HG02840 (cell line): ENCODE measurements around the gene CHSY1.

Source experiments
- ATAC-seq: cut with Tn5 transposase; IDR thresholded peaks from one replicate; pipeline ENCODE4 v1.9.1; 2021; ENCODE audit warnings: mild to moderate bottlenecking, moderate library complexity, moderate number of reproducible peaks; ENCODE audit not compliant: unreplicated experiment, low FRiP score

The CHSY1 gene

GRCh38 chr15:101174152-101174920 lies 77.5 kb downstream of the CHSY1 start:
- ATAC-seq, result no peak

DNA sequence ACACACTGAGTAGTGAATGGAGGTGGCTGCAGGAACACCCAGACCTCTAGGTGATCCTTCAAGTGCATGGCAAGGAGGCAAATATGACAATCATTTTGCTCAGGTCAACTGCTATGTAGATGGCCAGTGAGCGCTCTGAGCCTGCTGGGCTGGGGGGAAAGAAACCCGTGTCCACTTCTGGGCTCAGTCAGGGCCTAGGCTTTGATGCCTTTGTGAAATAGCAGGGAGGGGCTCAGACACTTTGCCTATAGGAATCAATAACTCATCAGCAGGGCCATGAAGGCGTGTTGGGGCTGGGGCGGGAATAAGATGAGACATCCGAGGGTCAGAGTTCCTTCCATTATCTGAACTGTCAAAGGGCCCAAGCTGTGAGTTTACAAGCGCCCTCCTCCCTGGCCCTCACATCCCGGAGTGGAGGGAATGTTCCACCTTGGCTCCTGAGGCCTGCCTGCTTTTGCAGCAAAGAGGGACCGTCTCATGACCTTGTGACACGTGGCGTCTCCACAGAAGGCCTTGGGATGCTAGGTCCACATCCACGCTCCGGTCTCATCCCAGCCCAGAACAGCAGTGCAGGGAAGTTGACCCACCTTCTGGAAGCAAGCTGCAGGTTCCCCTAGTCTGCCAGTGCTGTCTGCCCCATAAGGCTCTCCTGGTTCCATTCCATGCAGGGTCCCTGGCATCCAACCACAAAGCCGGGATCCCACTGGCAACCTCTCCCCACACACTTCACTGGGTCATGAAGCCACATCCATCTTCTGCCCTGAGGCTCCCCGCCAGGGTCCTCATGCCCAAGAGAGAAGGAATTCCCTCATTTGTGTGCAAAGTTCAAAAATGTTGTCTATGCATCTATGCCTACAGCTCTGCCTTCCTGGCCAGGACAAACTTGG lies 78.4 kb downstream of the CHSY1 start:
- ATAC-seq, result no peak

DNA sequence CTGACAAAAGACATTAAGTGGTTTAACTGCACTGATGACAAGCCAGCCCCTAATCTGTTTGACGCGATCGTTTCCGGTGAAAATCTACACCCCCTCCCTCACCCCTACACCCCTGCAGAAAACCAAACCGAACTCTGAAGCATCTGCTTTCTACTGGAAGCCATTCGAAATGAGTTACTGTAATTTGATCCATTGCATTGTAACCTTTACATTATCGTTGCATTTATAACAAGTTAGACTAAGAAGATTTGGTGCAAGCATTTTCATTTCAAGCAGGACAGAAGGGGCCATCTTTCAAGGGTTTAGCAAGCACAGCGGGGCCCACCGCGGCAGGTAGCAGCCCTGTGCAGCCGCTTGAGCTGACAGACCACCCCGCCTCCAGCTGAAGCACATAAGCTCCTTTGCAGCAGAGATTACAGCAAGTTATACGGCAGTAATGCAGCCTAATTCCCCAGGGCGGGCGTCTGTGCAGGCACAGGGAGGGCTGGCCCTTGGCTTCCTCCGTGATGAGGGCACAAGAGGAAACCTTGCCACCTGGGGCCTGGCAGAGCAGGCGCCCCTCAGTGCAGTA lies 79.3 kb downstream of the CHSY1 start:
- ATAC-seq, result no peak

GRCh38 chr15:101171954-101172353 lies 79.9 kb downstream of the CHSY1 start:
- ATAC-seq, result no peak

GRCh38 chr15:101170568-101171350 lies 81.1 kb downstream of the CHSY1 start:
- no peak for ATAC-seq

DNA sequence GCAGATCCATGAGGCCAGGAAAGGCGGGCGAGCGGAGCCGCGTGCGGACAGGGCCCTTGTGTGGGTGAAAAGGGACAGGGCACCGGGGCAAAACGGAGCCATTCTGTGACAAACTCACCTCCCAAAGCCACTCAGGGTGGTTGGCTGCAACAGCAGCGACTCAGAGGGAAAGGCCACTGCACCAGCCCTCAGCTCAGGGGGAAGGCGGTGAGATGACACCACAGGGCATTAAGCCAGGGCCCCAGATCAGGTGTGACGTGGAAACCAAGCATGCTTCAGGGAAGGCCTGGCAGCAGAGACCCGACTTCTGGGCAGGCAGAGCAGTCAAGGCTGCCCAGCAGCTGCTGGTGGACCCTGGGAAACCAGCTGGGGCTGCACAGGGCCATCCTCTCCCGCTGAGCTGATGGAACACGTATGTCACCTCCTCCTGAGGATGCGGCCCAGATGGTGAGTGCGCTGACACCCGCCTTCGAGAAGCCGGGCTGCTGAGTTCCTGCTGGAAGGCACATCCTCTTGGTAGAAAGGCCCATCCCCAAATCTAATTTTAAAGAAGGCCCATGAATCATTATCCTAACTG lies 82.3 kb downstream of the CHSY1 start:
- no peak for ATAC-seq

GRCh38 chr15:101168898-101169494 lies 82.9 kb downstream of the CHSY1 start:
- ATAC-seq, result no peak

DNA sequence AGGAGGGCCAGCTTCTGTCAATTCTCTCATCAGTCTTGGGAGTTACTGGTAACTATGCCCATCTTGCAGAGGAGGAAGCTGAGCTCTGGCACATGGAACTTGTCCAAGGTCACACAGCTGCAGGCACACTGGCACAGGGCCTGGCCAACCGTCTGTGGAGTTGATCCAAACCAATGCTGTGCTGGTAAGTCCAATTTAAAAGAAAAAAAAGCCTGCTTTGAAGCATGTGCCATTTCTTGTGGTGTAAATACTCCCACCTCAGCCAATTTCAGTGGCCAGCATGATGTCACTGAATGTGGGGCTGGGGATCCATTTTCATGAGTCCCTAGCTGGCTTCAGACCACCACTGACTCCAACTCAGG lies 83.4 kb downstream of the CHSY1 start:
- no peak for ATAC-seq

DNA sequence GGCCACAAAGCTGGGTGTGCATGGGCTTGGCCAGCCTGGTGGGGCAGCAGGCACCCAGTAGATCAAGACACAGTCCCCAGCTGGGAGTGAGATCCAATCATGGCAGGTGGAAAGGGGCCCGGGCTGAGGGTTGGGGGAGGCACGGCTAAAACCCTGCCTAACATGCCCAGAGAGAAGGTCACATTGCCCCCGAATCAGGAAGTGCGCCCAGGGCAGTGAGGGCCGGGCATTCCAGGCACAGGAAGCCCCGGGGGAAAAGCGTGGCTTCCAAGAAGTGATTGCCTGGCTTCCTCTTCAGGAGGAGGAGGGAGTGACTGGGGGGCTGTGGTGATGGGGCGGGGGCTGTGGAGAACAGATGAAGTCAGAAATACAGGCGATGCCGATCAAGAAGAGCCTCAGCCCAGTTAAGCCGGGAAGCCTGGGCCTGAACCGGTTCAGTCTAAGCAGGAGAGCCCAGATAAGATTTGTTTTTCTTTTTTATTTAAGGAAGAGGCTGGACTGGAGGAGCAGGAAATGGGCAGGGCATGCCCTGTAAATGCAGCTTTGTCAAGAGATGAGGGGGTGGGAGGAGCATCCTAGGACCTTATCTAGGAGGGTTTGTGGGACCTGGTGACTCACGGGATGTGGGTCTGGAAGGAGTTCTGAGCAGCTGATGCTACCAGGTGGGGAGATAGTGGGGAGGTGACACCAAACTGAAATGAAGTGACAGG lies 83.9 kb downstream of the CHSY1 start:
- no peak for ATAC-seq

GRCh38 chr15:101167411-101167752 lies 84.5 kb downstream of the CHSY1 start:
- no peak for ATAC-seq

DNA sequence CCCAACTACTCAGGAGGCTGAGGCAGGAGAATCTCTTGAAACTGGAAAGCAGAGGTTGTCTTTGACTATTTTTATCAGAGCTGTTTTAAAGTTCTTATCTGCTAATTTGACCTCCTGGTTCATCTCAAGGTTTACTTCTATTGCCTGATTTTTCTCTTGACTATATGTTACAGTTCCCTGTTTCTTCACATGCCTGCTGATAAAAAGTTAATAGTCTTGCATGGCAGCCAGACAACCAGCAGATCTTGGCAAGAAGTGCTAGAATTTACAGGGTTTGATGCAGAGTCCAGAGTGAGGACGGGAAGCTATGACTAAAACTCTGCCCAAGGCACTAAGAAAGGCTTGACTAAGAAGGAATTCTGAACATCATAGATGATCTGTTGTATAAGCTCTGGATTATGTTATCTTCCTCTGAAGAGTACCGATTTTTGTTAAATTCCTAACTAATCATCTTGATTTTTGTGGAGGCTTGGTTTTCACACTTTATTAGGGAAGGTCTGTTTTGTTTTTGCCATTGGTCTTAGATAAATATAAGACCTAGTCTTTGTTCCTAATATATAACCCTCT lies 85.9 kb downstream of the CHSY1 start:
- no peak for ATAC-seq

DNA sequence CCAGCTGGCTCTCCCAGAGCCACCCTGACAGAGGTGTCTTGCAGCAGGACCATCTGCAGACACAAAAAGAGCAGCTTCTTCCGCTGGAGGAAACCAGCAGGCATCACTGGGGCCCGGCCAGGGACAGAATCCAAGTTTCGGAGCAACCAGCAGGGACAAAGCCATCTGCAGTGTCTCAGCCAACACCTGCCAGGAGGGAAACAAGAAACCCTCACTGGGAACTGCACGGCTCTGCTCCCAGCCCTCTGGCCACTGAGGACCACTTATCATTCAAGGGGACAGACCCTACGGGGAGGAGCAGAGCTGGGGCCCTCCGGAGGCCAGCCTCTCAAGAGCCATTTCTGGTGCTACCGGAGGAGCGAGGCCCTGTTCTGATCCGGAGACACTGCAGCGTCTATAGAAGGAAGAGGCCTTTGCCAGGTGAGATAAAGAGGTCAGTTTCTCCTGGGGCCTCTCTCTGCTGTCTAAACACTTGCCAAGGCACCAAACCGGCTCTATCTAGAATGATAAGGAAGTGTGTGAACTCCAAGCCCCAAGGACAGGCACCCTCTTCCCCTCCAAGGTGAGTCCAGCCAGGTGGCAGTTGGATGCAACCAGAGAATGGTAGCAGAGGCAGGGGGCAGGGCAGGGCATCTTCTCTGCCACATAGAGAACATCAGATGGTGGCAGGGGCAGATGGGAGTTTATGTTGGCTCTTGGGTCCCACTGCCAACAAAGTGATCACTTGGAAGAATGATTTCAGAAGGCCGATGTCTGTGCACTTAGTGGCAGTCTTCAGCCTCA lies 89.0 kb downstream of the CHSY1 start:
- no peak for ATAC-seq

DNA sequence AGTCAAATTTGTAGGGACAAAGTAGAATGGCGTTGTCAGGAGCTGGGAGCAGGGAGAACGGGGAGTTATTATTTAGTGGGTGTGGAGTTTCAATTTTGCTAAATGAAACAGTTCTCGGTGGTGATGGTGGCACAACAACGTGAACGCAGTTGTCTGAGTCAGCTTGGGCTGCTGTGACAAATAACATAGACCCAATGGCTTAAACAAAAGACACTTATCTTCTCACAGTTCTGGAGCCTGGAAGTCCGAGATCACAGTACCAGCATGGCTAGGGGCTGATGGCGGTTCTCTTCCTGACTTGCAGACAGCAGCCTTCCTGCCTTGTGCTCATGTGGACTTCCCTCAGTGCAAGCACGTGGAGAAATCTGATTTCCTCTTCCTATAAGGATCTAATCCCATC lies 90.2 kb downstream of the CHSY1 start:
- no peak for ATAC-seq

DNA sequence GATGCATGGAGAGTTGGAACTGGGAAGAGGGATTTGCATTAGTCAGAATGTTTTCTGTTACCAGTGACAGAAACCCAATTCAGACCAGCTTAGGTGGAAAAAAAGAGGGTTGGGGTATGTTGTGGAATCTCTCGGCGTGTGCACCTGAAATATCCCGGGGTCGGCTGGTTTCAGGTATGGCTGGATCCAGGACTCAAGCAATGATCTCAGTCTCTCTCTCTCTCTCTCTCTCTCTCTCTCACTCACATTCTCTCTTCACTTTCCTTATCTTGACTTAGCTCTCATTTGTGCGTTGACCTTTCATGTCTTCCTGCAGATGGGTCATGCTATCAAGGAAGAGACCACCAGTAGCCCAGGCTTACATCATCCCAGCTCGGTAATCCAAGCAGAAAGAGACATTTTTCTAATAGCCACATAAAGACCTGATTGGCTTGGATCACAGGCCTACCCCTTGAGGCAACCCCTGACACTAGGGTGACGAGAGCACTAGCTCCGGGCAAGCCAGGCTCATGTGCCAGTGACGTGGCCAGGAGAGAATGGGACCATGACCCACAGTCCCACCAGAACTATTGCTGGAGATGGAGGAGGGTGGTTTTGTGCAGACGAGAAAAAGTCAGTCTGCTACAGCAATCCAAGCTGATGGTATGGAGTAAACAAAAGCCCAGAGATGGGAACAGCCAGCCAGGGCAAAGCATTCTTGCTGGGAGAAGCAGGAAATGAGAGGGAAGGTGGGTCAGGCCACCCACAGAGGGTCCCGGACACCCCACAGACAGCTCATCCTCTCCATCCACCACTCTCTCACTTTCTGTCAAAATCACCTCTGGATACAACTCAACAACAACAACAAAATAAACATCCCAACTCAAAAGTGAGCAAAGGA lies 91.7 kb downstream of the CHSY1 start:
- no peak for ATAC-seq

DNA sequence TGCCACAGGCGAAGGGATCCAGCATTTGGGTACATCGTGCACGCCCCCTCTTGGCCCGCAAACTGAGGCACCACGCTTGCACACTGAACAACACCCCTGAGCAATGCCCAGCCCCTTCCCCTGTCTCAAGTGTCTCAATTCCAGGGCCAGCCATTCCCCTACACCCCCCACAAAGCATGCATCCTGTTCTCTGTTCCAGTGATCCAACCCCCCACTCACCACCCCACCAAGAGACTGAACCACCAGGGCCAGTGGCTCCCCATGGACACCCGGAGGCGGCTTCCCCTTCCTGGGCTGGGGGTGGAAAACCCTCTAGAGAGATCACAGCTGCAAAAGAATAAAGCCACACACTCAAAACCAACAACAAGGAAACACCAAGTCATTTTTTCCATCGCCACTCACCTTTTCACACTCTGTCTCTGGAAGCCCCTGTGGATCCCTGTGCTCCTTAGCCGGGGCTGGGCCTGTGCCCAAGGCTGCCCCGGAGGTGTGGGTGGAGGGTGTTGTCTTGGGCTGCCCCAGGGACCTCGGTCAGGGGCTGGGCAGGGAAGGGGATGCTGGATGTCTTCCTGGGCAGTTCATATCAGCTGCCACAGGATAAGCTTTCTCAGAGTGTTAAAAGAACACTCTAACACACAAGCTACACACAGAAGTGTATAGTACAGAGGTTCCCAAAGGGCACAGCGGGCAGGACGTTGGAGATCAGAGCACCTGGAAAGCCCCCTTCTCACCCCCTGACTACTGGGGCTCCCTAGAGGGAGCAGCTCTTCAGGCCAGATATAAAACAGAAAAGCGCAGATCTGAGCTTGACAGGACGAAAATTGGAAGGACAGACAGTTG lies 92.5 kb downstream of the CHSY1 start:
- ATAC-seq, result no peak
